Ovary (tissue), 9 donors: ENCODE results near the gene SCEL. TPM values are rescaled to one million over a fixed set of nuclear protein-coding genes. Genes with fewer than 3 reads are reported as not detected.

Experiments
- DNase-seq, 5 donors: peaks; one replicate each; pipeline ENCODE4 v3.0.0-alpha.2; 2019 to 2020
- H3K27ac ChIP-seq, 2 donors: fragments of 200-600 bp; one replicate each; pipeline versions ENCODE4 v1.5.1 to v1.8.0; 2019 to 2022
- H3K27me3 ChIP-seq: fragments of 200-600 bp; one replicate; pipeline ENCODE4 v1.8.0; 2022
- H3K36me3 ChIP-seq: fragments of 200-600 bp; sonication (generic); one replicate; pipeline ENCODE4 v1.5.1; 2019
- H3K4me1 ChIP-seq: one replicate; pipeline ENCODE4 v1.8.1; 2013; ENCODE audit warnings: mild to moderate bottlenecking, moderate library complexity; ENCODE audit not compliant: insufficient read depth
- H3K4me3 ChIP-seq: fragments of 200-600 bp; sonication (generic); one replicate; pipeline ENCODE4 v1.5.1; 2017
- H3K9me3 ChIP-seq, 2 donors: fragments of 200-600 bp in 1 of 2; sonication (generic) in 1 of 2; one replicate each; pipeline versions ENCODE4 v1.5.1 to v1.8.1; 2013 to 2019; ENCODE audit warnings: mild to moderate bottlenecking in 1 of 2, moderate library complexity in 1 of 2
- CTCF ChIP-seq, 3 donors: fragments of 450-650 bp in 2 of 3; fragments of 200-600 bp in 1 of 3; IDR thresholded peaks; one replicate each; pipeline versions ENCODE4 v1.5.1 to v1.8.0; 2016 to 2022; ENCODE audit warnings: antibody characterized with exemption in 3 of 3, mild to moderate bottlenecking in 1 of 3
- EP300 ChIP-seq: sonication (generic); formaldehyde crosslinking; IDR thresholded peaks from one replicate; pipeline ENCODE4 v1.6.1; 2017; ENCODE audit warnings: antibody characterized with exemption
- POLR2A ChIP-seq: fragments of 450-650 bp; IDR thresholded peaks from one replicate; pipeline ENCODE4 v1.6.1; 2017; ENCODE audit warnings: antibody characterized with exemption, mild to moderate bottlenecking, moderate library complexity
- WGBS, 3 donors: extraction: QIAGEN DNeasy Blood & Tissue Kit in 1 of 3; methylation state at CpG; one replicate each; pipeline versions ENCODE4 v1.1.5 to v1.1.7; 2013 to 2017; 5-methylcytosine and 5-hydroxymethylcytosine counted together
- intact Hi-C, 4 donors: fragments of 100-400 bp; cut with DNase I; formaldehyde crosslinking; loops; one replicate each; pipeline versions ENCODE4 v1.11.0 to v1.15.1; 2022 to 2023
- polyA plus RNA-seq, 2 donors: library from polyadenylated mRNA; stranded (reverse); fragments of 200-250 nt in 1 of 2; fragments of 350-450 nt in 1 of 2; fragmentation: Illumina TruSeq in 1 of 2; extraction: RNeasy Lipid Tissue Mini Kit (QIAGEN cat#74804) in 1 of 2; gene quantifications; one replicate each; pipeline ENCODE4 v1.2.3, GENCODE V29; 2013 to 2014
- total RNA-seq, 7 donors: library from RNA; depleted of rRNA in 2 of 7; stranded (reverse); fragments of >200 nt in 2 of 7; fragmentation: NEBNext Ultra II Directional in 3 of 7; extraction: Animal tissue kit (Norgen Biotek cat#: 25700) in 3 of 7; gene quantifications; one replicate each; pipeline versions ENCODE4 v1.1.0 to v1.2.4, GENCODE V29; 2016 to 2023
- donor health status: DM: no; HTN: no; CAD: no; lungs with moderate emphysema.
- donor health status: DM: no; HTN: no; CAD: no.
- donor health status: Bipolar disorder and iron deficiency.
- donor health status: DM: yes; HTN: yes; CAD: no.
- donor health status: DM: no; HTN: no; CAD: no.
- donor health status: DM: yes; HTN: yes; CAD: no.

The SCEL gene
- total and polyA plus RNA-seq, 9 donors, result 0.04 TPM; not detected in 8

DNA sequence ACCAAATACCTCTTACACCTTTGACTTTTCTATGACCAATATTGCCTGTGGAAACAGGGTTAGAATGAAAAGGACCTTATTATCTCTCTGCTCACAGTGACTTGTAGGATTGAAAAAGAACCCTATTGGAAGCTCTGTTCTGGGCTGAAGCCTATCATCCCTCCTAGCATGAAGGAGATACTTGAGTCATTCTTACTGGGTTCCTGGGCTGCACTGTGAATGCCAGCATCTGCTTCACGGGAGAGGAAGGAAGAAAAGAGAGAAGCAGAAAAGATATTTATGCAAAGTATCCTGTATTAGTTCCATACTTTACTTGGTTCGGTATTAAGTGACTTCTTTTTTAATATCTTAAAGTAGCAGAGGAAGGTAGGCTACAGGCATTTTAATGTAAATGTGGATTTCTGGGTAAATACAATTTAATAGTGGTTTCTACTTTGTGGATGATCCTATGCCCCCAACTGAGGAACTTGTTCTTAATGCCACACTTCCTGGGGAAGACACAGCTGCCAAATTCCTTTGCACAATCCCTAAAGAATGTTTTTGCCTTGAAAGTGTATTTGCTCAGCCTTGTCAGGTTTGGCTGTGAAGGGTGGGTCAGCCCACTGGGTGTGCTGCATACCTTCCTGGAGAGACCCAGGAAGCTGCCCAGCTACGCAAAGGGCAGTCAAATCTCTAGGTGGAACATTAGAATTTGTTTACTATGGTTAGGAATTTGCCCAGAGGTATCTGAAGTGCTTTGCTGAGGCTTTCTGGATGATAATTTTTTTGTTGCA is 13.7 kb upstream of the SCEL start:
- no peaks in the 10 kb centered on the region for H3K4me1 ChIP-seq
- no peaks in the 10 kb centered on the region for H3K27me3 ChIP-seq
- DNase-seq, result no peak
- 44 to 60% (median 52%) methylated on average over 3 of the region's 3 CpGs for WGBS, 3 donors
- intact Hi-C loops, result no loop called here
- no peak overlapping the region for H3K27ac ChIP-seq
- TF ChIP-seq POLR2A, result no peak
- no peak for TF ChIP-seq CTCF (IDR thresholded peaks at IDR 0.05)
- TF ChIP-seq EP300, result no peak
- H3K36me3 ChIP-seq, result no peaks in the 10 kb centered on the region
- no peaks in the 10 kb centered on the region for H3K9me3 ChIP-seq
- H3K4me3 ChIP-seq, result no peak overlapping the region

- TF ChIP-seq CTCF (IDR thresholded peaks at IDR 0.05), result no peak
- no peak for TF ChIP-seq POLR2A
- TF ChIP-seq EP300, result no peak
- H3K9me3 ChIP-seq, result no peaks in the 10 kb centered on the region
- WGBS, 3 donors, result 94 to 95% (median 95%) methylated on average over 3 of the region's 3 CpGs
- no peaks in the 10 kb centered on the region for H3K27me3 ChIP-seq
- no peaks in the 10 kb centered on the region for H3K36me3 ChIP-seq
- intact Hi-C loops, result no loop called here
- no peak for DNase-seq
- no peak overlapping the region for H3K27ac ChIP-seq
- no peak overlapping the region for H3K4me3 ChIP-seq
- H3K4me1 ChIP-seq, result no peaks in the 10 kb centered on the region
Observed at GRCh38 chr13:77522444-77522843, 13.1 kb upstream of the SCEL start.

DNA sequence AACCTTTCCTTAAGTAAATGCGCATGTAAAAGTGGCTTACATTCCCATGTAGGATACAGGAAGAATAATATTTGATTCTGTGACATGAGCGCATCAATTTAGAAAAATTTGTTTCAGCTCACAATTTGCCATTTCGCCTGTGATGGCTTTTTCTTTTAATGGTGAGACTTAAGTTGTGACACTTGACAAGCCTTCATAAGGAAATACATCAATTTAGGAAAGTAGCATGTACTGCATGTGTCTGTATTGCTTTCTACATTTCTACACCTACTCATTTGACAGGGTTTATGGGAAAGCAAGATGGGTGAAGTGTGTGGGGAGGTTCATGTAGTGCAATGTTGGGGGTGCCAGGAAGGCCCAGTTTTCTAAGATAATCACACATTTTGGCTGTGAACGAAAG is 12.1 kb upstream of the SCEL start:
- Histone ChIP-seq H3K27me3 (no peaks in the 10 kb centered on the region), H3K4me1 (no peaks in the 10 kb centered on the region), H3K9me3 (no peaks in the 10 kb centered on the region), H3K4me3 (no peak overlapping the region), H3K27ac (no peak overlapping the region), H3K36me3 (no peaks in the 10 kb centered on the region)
- intact Hi-C loops, result no loop called here
- TF ChIP-seq POLR2A (no peak), CTCF (IDR thresholded peaks at IDR 0.05) (no peak), EP300 (no peak)
- no peak for DNase-seq
- 89 to 97% (median 96%) methylated on average over 4 of the region's 4 CpGs for WGBS, 3 donors

DNA sequence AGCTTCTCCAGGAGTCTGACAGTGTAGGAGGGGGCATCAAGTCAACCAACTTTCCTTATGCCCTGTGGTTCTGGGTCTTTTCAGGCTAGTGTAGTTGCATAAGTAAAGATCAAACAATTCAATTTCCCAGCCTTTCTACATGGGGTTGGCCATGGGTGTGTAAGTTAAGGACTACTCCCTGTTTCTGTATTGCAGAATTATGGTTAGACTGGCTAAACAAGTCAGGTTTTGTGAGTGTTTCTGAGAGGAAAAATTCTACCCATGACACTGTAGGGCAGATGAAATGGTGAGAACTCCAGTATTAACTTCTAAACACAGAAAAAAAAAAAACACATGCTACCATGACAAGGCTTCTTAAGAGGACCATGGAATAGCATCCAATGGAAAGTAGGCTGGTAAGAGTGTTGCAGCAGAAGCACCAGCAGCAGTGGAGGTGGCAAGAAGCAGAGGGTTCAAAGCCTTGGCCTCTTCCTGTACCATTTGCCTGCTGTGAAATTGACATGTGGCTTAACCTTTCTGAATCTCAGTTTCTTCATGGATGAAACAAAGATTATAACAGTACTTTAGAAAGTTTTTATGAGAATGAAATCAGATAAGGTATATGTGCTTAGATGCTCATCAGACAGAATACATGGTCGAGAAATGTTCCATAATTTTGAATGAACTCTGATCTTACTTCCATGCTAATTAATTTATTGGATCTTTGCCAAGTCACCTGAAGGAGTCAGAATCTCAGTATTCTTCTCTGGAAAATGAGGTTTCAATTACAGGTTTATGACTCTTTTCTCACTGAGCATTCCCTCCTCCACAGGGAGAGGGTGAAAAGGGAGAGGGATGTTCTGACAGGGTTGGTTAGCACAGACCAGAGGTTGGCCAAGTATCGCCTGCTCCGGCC is 11.4 kb upstream of the SCEL start:
- intact Hi-C loops, result no loop called here
- H3K4me3 ChIP-seq, result no peak overlapping the region
- H3K27me3 ChIP-seq, result no peaks in the 10 kb centered on the region
- no peaks in the 10 kb centered on the region for H3K9me3 ChIP-seq
- TF ChIP-seq CTCF (IDR thresholded peaks at IDR 0.05) (no peak), EP300 (no peak), POLR2A (no peak)
- no peaks in the 10 kb centered on the region for H3K4me1 ChIP-seq
- 77 to 82% (median 82%) methylated on average over 3 of the region's 3 CpGs for WGBS, 3 donors
- DNase-seq, result no peak
- H3K36me3 ChIP-seq, result no peaks in the 10 kb centered on the region
- no peak overlapping the region for H3K27ac ChIP-seq
